ENCODE data around the gene MAP2. TPM values are rescaled to one million over a fixed set of nuclear protein-coding genes. Genes with fewer than 3 reads are reported as not detected.

The MAP2 gene
- 100 to 1,000 TPM in 2 of 4 donors, 10 to 100 TPM in 2; 73.8 to 211 (median 122) TPM for total RNA-seq

DNA sequence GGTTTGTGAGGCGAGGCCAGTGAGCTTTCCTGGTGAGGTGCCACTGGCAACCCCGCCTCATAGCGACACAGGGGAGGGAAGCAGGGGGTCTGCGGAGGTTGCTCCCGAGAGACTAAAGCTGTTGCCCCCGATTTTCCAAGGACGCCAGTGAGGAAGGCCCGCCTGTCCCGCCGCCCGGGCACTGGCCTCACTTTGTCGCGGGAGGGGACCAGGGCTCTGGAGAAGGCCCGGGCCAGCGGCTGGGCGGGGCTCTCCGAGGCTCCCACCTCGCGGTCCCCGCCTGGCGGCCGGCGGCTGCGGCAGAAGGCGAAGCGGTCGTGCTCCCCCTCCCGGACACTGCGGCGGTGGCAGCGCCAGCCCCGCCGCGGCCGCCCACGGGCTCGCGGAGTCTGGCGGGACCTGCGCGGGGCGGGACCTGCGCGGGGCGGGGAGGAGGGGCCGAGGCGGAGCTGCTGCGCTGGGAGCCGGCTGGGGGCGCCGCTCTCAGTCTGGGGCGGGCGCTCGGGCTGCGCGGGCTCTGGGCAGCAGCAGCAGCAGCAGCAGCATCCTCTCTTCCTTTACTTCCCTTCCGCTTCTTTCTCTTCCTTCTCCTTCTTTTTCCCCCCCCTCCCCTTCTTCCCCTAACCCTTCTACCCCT is at the start of gene MAP2:
Gene MAP2, plus strand, starts transcription at position 486 of the 637 bp plus-strand sequence. CDS start 229,124 bp downstream, outside the sequence.
- H3K36me3 ChIP-seq: no peaks in the 10 kb centered on the region
- TF ChIP-seq POLR2A (IDR thresholded peaks at IDR 0.05): peak; percentile 28 to 90
- TF ChIP-seq, protein P1, sequence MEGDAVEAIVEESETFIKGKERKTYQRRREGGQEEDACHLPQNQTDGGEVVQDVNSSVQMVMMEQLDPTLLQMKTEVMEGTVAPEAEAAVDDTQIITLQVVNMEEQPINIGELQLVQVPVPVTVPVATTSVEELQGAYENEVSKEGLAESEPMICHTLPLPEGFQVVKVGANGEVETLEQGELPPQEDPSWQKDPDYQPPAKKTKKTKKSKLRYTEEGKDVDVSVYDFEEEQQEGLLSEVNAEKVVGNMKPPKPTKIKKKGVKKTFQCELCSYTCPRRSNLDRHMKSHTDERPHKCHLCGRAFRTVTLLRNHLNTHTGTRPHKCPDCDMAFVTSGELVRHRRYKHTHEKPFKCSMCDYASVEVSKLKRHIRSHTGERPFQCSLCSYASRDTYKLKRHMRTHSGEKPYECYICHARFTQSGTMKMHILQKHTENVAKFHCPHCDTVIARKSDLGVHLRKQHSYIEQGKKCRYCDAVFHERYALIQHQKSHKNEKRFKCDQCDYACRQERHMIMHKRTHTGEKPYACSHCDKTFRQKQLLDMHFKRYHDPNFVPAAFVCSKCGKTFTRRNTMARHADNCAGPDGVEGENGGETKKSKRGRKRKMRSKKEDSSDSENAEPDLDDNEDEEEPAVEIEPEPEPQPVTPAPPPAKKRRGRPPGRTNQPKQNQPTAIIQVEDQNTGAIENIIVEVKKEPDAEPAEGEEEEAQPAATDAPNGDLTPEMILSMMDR (IDR thresholded peaks at IDR 0.05): peak; percentile 31 to 99 (median 83)
- peaks cover 19 to 21% of the 10 kb centered on the region in 2 donors for H3K4me1 ChIP-seq
- DNase-seq: peak; percentile 87 to 91
- H3K9me3 ChIP-seq: no peaks in the 10 kb centered on the region
- intact Hi-C loops (cut with DNase I): loop anchor here (10.0 kb wide), 1 partner anchor 131 kb away; no protein-coding TSS in a partner anchor
- H3K27me3 ChIP-seq: no peaks in the 10 kb centered on the region
- peak within 1 kb of the TSS; percentile 37 to 56 (median 50) for H3K4me3 ChIP-seq (replicated peaks in 1 of 3)
- peak within 1 kb of the TSS; percentile 75 to 84 (median 76) for H3K27ac ChIP-seq
- WGBS, 2 donors: 1 to 3% methylated on average over 15 to 16 of the region's 57 CpGs

DNA sequence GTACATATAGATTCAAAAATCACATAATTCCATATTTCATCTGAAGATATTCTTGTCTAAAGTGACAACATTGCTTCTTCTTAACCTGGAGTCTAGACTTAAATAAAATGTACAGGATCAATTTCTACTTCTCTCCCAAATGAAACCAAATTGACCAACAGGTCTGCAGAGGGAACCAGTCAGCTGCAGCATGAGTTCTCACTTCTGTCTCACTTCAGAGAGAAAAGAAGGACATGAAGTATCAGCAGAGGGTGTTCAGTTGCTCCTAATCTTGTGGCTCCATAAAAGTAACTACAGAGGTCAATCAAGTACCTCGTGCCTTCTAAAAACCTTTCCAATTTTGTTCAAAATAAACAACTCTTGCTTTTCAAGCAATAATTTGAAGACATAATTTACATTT is 47.2 kb upstream of the MAP2 start:
- intact Hi-C loops (cut with DNase I): no loop called here
- WGBS, 2 donors: 53 to 55% methylated on average over 1 of the region's 1 CpG
- no peaks in the 10 kb centered on the region for H3K9me3 ChIP-seq

GRCh38 chr2:209380293-209380692 is 43.6 kb upstream of the MAP2 start:
- WGBS, 2 donors: 55 to 56% methylated on average over 1 of the region's 1 CpG
- H3K36me3 ChIP-seq: no peaks in the 10 kb centered on the region
- no peak overlapping the region for H3K4me3 ChIP-seq (replicated peaks in 1 of 3)
- H3K9me3 ChIP-seq: no peaks in the 10 kb centered on the region
- H3K4me1 ChIP-seq: no peaks in the 10 kb centered on the region
- no peak overlapping the region for H3K27ac ChIP-seq
- intact Hi-C loops (cut with DNase I): no loop called here
- no peaks in the 10 kb centered on the region for H3K27me3 ChIP-seq
- no peak for DNase-seq
- TF ChIP-seq, protein P1 (IDR thresholded peaks at IDR 0.05): no peak
- no peak for TF ChIP-seq POLR2A (IDR thresholded peaks at IDR 0.05)

More for the DNA sequence above, 47.2 kb upstream of the MAP2 start:
- no peak for TF ChIP-seq POLR2A (IDR thresholded peaks at IDR 0.05)
- TF ChIP-seq, protein P1 (IDR thresholded peaks at IDR 0.05): no peak
- no peak for DNase-seq
- no peaks in the 10 kb centered on the region for H3K36me3 ChIP-seq
- no peaks in the 10 kb centered on the region for H3K27me3 ChIP-seq
- H3K27ac ChIP-seq: no peak overlapping the region
- H3K4me1 ChIP-seq: no peaks in the 10 kb centered on the region
- H3K4me3 ChIP-seq (replicated peaks in 1 of 3): no peak overlapping the region

DNA sequence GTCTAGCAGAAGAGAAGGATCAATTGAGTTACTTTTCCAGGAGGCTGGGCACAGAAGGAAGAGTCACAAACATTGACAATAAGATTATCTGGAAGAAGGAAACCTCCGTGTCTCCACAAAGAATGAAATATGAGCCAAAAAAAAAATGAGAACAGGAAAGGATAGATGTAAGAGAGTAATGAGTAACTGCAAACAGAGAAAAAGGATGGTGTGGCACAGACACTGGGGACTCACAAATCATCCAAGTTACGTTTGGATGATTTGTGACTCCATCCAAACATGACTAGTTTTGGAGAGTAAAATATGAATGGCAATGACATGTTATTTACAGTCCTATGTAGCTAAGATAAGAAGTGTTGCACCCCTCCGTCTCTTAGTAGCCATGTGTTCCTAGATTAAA is 42.8 kb upstream of the MAP2 start:
- 59 to 72% methylated on average over 2 to 3 of the region's 3 CpGs for WGBS, 2 donors
- no peaks in the 10 kb centered on the region for H3K27me3 ChIP-seq
- H3K4me3 ChIP-seq (replicated peaks in 1 of 3): no peak overlapping the region
- TF ChIP-seq POLR2A (IDR thresholded peaks at IDR 0.05): no peak
- TF ChIP-seq, protein P1 (IDR thresholded peaks at IDR 0.05): no peak
- no peak overlapping the region for H3K27ac ChIP-seq
- no peak for DNase-seq
- H3K4me1 ChIP-seq: no peaks in the 10 kb centered on the region
- H3K36me3 ChIP-seq: no peaks in the 10 kb centered on the region
- no peaks in the 10 kb centered on the region for H3K9me3 ChIP-seq
- intact Hi-C loops (cut with DNase I): no loop called here

DNA sequence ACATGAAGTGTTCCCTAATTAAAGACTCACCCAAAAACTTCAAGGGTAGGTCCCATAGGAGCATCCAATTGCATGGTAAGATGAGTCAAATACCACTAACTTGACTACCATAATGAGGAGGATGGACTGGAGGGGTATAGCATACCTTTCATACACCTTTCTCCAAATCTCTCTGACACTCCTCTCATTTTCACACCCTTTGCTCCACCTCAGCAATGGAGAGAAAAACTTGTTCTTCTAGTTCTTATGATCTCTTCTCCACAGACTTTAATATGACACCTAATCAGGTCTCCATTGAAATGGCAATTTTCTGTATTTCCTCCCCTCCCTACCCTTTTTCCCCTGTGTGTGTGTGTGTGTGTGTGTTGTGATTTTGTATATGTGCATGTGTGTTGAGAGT is 41.1 kb upstream of the MAP2 start:
- intact Hi-C loops (cut with DNase I): no loop called here
- H3K4me1 ChIP-seq: no peaks in the 10 kb centered on the region
- no peaks in the 10 kb centered on the region for H3K9me3 ChIP-seq
- no peak for DNase-seq
- H3K36me3 ChIP-seq: no peaks in the 10 kb centered on the region
- H3K4me3 ChIP-seq (replicated peaks in 1 of 3): no peak overlapping the region
- no peak overlapping the region for H3K27ac ChIP-seq
- TF ChIP-seq, protein P1 (IDR thresholded peaks at IDR 0.05): no peak
- no peak for TF ChIP-seq POLR2A (IDR thresholded peaks at IDR 0.05)
- no peaks in the 10 kb centered on the region for H3K27me3 ChIP-seq
